CMK (cell line): ENCODE data around the gene PDE8B.

Source experiments
- DNase-seq: peaks from one replicate; pipeline ENCODE4 v3.0.0-alpha.2; 2010; ENCODE audit warnings: low read depth

PDE8B gene

DNA sequence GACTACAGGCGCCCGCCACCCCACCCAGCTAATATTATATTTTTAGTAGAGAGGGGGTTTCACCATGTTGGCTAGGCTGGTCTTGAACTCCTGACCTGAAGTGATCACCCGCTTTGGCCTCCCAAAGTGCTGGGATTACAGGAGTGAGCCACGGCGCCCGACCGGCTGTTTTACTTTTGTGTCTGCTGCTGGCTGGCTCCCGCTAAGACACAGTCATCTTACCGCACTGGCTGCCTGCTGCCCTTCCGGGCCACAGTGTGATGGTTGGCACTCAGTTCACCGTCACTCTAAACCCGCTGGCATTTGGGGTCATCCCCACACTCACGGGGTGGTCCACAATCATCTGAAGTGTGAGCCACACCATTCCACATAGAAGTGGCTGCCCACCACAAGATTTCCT lies 188.0 kb downstream of the PDE8B start:
- no peak for DNase-seq

DNA sequence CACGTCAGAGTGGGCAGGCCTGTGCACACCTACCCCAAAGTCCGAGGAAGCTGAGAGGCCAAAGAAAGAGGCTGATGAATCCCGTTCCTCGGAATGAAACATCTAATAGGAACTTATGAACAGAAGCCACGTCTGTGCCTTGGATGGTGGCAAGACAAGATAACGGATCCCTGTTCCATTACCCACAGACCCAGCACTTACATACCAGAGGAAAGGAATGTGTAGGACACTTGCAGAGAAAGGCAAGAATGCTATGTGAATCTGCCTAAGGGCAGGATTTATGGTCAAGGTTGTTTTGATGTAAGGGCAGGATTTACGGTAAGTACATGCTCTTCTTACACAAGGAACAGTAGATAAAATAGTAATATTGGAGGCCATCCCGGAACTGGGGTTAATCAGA lies 188.4 kb downstream of the PDE8B start:
- DNase-seq, result no peak

DNA sequence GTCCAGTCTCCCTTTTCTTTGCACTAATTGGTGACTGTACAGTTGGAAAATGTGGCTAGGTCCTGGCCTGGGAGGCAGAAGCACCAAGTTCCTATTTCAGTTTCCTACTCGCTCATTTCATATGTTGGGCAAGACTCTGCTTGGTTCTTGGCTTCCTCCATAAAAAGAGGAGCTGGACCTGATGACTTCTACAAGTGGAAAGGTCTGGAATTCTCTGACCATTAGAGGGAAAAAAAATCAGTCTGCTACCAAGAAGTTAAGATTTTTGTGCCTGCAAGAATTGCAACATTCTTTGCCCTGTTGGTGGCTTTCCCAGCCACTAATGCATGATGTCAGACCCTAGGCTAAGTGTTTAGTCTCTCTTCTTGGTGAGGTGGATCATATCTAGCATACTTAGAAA lies 190.2 kb downstream of the PDE8B start:
- DNase-seq, result no peak

DNA sequence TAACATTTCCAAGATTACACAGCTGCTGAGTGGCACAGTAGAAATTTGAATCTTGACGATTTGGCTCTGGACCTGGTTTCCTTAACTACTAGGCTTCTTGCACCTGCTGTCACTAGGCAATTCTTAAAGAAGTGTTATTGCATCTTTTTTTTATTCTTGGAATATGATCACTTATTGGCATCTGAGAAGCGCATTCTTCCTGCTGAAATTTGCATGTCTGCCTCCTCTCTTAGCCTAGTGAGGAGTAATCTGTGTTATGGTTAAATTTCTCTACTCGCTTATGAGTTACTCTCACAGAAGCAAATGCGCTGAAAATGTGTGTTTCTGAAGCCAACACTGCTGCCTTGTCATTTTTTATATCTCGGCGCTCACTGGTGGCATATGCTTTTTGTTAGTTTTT lies 192.3 kb downstream of the PDE8B start:
- no peak for DNase-seq

DNA sequence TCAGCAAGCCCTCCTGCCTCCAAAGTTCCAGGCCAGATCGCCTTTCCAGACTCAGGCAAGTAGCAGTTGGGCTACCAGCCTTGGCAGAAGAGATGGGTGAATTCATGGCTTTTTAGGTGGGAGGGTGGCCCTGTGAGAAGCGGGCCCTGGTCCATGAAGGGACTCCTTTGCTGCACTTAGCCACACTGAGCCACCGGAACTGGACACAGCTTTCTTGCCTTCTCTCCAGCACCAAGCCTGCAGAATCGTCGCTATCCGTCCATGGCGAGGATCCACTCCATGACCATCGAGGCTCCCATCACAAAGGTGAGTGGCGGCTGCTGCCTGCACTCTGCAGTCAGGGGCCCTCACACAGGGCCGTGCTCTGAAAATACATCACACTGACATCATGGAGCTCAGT lies 196.7 kb downstream of the PDE8B start:
- no peak for DNase-seq

DNA sequence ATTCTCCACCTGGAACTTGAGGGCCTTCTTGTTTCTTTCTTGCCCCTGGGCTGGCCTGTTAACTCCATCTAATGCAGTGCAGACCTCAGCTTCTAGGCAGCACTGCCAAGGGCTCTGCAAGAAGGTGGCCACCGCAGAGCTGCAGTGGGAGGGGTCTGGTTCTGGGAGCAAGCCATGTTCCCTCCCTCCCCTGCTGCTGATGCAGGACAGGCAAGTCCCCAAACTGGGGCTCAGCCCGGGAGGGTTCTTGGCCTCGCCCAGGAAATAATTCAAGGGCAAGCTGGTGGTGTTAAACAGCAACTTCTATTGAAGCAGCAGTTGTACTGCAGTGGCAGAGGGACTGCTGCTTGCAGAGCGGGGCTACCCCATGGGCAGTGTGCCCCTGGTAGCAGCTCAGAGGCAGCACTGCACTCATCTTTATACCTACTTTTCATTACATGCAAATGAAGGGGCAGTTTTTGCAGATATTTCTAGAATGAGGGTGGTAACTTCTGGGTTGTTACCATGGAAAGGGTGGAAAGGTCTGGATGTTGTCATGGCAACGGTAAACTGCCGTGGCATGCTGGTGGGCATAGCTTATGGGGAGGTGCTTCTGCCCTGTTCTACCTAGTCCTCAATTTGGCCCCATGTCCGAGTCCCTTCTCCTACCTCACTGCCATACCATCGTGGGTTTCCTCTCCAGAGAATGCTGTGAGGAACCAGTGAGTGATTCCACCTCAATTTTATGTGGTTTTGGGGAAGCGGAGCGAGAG lies 199.6 kb downstream of the PDE8B start:
- DNase-seq, result no peak

DNA sequence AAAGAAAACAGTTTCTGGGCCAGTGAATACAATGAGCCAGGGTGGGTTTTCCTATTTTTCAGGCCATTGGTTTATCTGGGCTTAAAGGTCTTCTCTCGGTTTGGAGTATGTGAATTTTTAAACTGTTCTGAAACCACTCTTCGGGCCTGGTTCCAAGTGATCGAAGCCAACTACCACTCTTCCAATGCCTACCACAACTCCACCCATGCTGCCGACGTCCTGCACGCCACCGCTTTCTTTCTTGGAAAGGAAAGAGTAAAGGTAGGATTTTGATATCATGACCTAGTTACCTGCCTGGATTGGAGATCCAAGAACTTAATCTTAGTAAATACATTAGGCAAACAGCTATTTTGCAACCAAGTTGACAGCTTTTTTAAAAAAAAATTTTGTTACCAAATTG lies 202.6 kb downstream of the PDE8B start:
- no peak for DNase-seq

DNA sequence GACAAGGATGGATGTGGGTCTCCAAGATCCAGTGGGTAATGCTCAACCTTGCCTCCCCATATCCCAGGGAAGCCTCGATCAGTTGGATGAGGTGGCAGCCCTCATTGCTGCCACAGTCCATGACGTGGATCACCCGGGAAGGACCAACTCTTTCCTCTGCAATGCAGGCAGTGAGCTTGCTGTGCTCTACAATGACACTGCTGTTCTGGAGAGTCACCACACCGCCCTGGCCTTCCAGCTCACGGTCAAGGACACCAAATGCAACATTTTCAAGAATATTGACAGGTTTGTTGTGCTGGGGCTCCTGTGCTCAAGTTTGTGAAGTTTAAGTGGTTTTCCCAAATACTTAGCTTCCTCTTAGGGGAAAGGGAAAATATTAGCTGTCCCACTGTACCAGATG lies 207.7 kb downstream of the PDE8B start:
- DNase-seq, result no peak

DNA sequence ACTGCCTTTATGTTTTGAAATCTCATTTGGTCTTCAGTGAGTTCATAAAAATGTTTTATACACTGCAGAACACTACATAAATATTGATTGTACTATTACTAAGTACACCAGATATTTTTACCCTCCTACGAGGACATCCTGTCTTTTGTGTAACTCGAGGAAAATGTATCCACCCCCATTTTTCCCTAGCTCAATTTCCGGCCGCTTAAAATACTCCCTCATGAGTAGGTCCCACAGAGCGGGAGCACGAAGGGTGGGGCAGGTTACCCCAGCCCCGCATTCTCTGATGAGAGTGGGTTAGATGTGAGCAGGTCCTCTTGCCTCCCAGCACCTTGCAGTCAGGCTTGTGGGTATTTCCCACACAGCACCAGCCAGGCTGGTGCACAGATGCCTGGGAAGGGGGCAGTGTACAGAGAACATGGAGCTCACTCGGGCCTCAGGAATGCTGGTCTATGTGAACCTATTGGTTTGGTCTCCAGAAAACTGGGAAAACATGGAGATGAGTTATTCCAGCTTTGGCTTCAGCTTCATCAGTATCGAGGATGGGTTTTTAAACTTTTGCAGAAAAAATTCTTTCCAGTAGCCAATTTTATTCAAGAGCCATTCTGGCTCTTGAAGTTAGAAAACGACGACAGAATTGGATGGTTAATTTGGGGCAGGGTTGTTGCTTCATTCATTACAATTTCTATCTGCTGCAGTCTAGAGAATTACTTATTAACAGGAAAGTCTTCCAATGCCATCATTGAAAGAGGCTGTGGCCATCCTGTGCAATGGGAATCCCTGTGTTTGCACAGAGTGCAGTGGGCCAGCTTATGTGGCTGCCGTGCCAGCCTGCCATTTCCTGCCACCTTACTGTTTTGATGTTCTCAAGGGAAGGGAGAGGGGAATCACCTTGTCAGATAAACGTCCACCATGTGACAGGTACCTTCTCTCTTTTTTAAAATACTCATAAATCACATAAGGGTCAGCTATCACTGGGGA lies 208.4 kb downstream of the PDE8B start:
- no peak for DNase-seq

DNA sequence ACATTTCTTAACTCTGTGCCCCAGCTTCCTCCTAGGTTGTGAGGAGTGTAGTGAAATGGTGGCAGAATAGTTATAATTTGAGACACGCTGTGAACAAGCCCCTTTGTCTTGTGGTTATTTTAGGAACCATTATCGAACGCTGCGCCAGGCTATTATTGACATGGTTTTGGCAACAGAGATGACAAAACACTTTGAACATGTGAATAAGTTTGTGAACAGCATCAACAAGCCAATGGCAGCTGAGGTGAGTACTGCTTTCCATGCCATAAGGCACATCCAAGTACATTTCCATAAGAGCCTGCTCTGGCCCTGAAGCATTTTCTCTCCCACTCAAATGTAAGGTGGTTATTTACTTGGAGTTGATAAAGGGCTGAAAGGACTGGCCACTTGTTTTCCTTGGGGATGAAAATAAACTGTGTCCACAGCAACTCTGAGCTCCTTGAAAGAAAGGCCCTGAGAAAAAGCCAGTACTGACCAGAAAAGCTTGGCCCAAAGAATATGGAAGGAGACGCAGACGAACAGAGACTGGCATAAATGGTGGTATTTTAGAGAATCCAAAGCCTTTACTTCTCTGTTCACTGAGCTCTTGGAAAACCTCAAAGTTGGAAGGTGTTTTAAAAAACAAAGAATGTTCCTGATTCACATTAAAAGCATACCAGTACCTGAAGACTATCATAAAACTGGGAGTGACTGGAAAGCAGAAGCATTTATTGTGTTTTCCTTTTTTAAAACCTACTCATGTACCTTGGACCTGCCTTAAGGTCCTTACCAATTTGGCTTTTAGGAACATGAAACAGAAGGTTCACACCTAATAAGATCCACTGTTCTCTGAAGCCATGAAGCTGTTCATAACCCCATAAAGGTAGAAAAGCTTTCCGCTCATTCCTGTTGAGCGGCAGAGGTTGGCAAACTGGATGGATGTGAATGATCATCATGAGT lies 209.4 kb downstream of the PDE8B start:
- DNase-seq, result no peak

DNA sequence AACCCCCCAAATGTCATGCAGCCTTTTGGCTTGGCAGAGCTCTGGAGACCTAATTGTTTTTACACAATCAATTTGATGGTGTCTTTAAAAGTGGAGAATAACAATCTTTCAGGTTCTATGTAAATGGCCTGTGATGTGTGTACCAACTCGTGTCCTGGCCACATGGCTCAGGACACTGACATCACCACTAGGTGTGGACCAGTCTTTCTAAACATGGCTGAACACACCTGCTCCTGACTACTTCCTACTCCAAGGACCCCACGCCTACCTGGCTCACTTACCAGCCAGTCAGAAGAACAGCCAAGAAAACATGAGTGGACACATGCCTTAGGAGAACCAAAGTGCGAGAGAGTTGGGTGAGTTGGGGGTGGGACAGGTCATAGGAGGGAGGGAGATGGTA lies 210.5 kb downstream of the PDE8B start:
- no peak for DNase-seq

DNA sequence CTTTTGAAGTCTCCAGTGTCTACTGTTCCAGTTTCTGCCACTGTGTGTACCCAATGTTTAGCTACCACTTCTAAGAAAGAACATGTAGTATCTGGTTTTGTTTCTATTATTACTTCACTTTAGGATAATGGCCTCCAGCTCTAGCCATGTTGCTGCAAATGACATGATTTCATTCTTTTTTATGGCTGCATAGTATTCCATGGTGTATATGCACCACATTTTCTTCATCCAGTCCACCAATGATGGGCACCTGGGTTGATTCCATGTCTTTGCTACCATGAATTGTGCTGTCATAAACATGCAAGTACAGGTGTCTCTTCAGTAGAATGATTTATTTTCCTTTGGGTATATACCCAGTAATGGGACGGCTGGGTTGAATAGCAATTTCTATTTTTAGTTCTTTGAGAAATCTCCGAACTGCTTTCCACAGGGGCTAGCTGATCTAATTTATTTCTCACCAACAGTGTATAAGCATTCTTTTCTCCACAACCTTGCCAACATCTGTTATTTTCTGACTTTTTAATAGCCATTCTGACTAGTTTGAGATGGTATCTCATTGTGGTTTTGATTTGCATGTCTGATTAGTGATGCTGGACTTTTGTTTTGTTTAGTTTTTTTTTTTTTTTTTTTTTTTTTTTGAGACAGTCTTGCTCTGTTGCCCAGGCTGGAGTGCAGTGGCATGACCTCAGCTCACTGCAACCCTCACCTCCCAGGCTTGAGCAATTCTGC lies 212.7 kb downstream of the PDE8B start:
- DNase-seq, result no peak

DNA sequence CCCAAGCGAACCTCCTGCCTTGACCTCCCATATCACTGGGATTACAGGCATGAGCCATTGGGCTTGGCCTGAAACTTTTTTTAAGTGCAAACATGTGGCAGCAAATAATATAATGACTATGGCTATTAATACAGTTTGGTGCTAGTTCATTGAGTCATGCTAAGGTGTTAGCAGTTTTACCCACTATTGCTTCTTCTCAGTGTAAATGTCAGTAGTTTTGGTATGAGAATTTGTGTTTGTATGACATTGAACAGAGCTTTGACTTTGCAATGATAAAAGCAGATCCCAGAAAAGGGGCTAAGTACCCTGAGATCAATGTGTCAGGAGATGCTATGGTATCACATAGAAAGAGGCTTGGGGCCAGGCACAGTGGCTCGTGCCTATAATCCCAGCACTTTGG lies 214.4 kb downstream of the PDE8B start:
- DNase-seq, result no peak

DNA sequence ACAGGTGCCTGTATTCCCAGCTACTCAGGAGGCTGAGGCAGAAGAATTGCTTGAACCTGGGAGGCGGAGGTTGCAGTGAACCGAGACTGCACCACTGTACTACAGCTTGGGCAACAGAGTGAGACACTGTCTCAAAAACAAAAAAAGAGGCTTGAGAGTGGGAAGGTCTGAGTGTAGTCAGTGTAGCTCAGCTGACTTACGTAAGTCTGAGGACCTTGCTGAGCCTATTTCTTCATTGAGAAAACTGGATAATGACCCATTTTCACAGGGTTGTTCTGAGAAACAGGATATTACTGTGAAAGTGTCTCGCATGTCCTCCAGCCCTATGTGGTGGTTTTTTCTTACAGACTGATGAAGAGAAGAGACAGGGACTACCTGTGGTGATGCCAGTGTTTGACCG lies 214.9 kb downstream of the PDE8B start:
- DNase-seq, result no peak

DNA sequence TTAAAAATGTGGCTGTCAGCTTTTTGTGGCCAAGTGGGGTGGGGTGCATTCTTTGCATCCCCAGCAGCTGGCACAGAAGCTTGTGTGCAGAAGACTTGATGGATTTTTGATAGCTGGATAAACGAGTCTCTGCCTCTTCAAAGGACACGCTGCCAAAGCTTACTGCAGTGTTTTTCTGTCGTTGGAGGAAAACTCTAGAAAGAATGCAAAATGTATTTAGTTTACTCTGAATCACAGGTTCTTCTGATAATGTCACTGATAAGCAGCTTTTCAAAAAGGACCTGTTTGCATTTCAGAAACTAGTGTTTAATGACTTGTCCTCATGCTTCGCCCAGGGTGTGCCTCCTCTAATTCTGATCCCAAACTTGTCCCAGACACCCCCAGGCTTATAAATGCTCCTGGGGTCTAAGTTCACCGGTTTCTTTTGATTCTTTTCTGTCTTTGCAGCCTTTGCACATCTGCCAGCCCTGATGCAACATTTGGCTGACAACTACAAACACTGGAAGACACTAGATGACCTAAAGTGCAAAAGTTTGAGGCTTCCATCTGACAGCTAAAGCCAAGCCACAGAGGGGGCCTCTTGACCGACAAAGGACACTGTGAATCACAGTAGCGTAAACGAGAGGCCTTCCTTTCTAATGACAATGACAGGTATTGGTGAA lies 215.6 kb downstream of the PDE8B start:
- DNase-seq, result no peak

DNA sequence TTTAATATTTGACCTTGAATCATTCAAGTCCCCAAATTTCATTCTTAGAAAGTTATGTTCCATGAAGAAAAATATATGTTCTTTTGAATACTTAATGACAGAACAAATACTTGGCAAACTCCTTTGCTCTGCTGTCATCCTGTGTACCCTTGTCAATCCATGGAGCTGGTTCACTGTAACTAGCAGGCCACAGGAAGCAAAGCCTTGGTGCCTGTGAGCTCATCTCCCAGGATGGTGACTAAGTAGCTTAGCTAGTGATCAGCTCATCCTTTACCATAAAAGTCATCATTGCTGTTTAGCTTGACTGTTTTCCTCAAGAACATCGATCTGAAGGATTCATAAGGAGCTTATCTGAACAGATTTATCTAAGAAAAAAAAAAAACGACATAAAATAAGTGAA lies 216.2 kb downstream of the PDE8B start:
- DNase-seq, result no peak

DNA sequence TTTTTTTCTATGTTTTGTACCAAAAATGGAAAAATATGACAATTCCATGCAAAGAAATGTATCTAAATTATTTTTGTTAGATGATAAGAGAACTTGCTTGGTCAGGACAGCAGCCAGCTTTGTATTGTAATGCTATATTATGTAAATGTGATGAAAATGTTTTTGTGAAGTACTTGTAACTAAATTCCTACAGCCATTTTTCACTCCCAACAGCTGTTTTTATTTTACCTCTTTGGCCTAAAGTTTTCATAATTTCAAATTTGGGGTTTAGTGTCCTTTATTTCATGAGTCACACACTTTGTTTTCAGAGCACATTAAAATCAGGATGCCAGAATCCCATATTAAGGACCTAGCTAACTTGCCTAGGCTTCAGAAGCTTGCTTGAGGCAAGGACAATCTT lies 217.5 kb downstream of the PDE8B start:
- DNase-seq, result no peak

DNA sequence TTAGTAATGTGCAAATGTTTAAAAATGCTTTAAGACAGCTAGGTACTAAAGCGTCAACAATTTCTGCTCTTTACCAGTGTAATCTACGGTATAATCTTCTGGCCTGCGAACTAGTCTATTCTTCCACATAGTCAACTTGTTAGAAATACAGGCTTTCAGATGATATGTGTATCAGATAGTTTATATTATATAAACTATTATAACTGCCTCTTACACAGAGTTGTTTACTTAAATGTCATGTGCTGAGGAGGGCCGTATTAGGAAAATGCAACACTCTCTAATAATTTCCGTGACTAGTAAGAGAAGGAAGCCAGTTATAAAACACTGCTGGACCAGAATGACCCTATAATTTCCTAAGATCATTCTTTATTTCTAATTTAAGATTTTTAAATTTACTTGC lies 218.0 kb downstream of the PDE8B start:
- no peak for DNase-seq

DNA sequence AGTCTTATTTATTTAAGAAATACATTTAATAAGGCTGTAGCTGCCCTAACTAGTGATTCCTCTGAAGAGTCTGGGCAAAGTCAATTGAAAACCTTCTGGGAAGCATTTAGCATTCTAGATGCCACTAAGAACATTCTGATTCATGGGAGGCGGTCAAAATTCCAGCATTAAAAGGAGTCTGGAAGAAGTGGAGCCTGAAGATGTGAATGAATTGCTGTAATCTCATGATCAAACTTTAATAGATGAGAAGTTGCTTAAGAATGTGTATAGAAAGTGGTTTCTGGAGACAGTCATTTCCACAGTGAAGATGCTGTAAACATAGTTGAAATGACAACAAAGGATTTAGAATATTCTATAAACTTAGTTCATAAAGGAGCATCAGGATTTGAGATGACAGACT lies 220.2 kb downstream of the PDE8B start:
- DNase-seq, result no peak

DNA sequence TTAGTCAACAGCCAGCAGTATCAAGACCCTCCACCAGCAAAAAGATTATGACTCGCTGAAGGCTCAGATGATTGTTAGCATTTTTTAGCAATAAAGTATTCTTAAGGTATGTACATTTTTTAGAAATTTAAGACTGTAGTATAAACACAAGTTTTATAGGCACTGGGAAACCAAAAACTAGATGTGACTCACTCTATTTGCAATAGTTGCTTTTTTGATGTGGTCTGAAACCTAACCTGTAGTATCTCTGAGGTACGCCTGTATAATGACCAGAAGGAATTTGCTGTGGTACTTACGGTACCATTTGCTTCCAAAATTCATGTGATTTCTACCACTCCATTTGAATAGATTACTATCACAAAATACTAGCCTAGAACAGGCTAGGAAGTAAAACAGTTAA lies 220.8 kb downstream of the PDE8B start:
- DNase-seq, result no peak

DNA sequence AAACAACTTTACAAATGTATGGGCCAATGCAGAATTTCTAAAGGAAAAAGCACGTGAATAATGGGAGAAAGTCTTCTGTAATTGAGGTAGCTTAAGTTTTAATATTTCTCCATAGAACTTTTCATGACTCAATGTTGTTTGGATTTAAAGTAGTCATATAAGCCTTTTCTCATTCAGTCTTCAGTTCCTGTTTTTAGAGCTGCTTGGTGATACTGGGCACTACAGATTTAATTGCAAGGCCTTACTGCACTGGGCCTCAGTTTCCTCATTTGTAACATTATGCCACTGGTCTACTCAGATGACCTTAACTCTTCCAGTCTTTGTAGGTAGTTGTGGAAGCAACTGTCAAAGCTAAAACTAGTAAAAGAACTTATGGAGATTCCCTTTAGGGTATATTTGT lies 221.2 kb downstream of the PDE8B start:
- DNase-seq, result no peak
